Esophagus muscularis mucosa (tissue), 4 donors: ENCODE measurements around the gene LMNA. TPM values are rescaled to one million over a fixed set of nuclear protein-coding genes. Genes with fewer than 3 reads are reported as not detected.
"Not testable (repeated sequence)": the region's sequence is repeated elsewhere in the genome, so short reads cannot be mapped to it uniquely, and the experiment has no call there.

Experiments
- DNase-seq: peaks from one replicate; pipeline ENCODE4 v3.0.0-alpha.2; 2017; ENCODE audit errors: extremely low spot score
- H3K27ac ChIP-seq, 4 donors: fragments of 200-600 bp; sonication (generic); replicated peaks in 1 of 4; 1 replicate in 3 of 4; 2 replicates in 1 of 4; pipeline ENCODE4 v1.5.1; 2016 to 2019; ENCODE audit warnings: mild to moderate bottlenecking in 1 of 4
- H3K27me3 ChIP-seq, 4 donors: fragments of 200-600 bp; sonication (generic); one replicate each; pipeline versions ENCODE4 v1.5.1 to v1.6.0; 2016 to 2019
- H3K36me3 ChIP-seq, 4 donors: fragments of 200-600 bp; sonication (generic); one replicate each; pipeline ENCODE4 v1.5.1; 2016 to 2019
- H3K4me1 ChIP-seq, 4 donors: fragments of 200-600 bp; sonication (generic); one replicate each; pipeline ENCODE4 v1.5.1; 2016 to 2019
- H3K4me3 ChIP-seq, 4 donors: fragments of 200-600 bp; sonication (generic); 1 replicate in 2 of 4; 2 replicates in 2 of 4; pipeline ENCODE4 v1.5.1; 2016 to 2019; ENCODE audit warnings: mild to moderate bottlenecking in 4 of 4, moderate library complexity in 1 of 4
- H3K9me3 ChIP-seq, 4 donors: fragments of 200-600 bp; sonication (generic); 1 replicate in 3 of 4; 2 replicates in 1 of 4; pipeline ENCODE4 v1.5.1; 2016 to 2019
- EP300 ChIP-seq: sonication (generic); formaldehyde crosslinking; IDR thresholded peaks from one replicate; pipeline ENCODE4 v1.6.1; 2017; ENCODE audit warnings: antibody characterized with exemption
- POLR2A ChIP-seq: fragments of 450-650 bp; IDR thresholded peaks from one replicate; pipeline ENCODE4 v1.6.1; 2017; ENCODE audit warnings: antibody characterized with exemption, moderate library complexity, mild to moderate bottlenecking, low read depth
- POLR2AphosphoS5 ChIP-seq, 2 donors: sonication (generic); formaldehyde crosslinking; IDR thresholded peaks; one replicate each; pipeline ENCODE4 v1.6.1; 2017; ENCODE audit warnings: antibody characterized with exemption in 2 of 2
- WGBS: methylation state at CpG from one replicate; pipeline ENCODE4 v1.1.5; 2018; 5-methylcytosine and 5-hydroxymethylcytosine counted together
- intact Hi-C: fragments of 100-400 bp; cut with DNase I; formaldehyde crosslinking; loops from one replicate; pipeline ENCODE4 v1.15.1; 2023
- total RNA-seq, 4 donors: library from RNA; depleted of rRNA; stranded (reverse); fragments of >200 nt; gene quantifications; one replicate each; pipeline versions ENCODE4 v1.1.0 to v1.2.1, GENCODE V29; 2016
- TF ChIP-seq, protein P1 (sequence below), 3 experiments: fragments of 200-600 bp in 2 of 3; fragments of 450-650 bp in 1 of 3; sonication (generic) in 2 of 3; IDR thresholded peaks; one replicate each; pipeline ENCODE4 v1.5.1; 2017 to 2019; ENCODE audit warnings: antibody characterized with exemption in 3 of 3, mild to moderate bottlenecking in 2 of 3, moderate library complexity in 1 of 3

LMNA gene
- total RNA-seq, 4 donors from 2014 or later, result 311 to 589 (median 380) TPM

DNA sequence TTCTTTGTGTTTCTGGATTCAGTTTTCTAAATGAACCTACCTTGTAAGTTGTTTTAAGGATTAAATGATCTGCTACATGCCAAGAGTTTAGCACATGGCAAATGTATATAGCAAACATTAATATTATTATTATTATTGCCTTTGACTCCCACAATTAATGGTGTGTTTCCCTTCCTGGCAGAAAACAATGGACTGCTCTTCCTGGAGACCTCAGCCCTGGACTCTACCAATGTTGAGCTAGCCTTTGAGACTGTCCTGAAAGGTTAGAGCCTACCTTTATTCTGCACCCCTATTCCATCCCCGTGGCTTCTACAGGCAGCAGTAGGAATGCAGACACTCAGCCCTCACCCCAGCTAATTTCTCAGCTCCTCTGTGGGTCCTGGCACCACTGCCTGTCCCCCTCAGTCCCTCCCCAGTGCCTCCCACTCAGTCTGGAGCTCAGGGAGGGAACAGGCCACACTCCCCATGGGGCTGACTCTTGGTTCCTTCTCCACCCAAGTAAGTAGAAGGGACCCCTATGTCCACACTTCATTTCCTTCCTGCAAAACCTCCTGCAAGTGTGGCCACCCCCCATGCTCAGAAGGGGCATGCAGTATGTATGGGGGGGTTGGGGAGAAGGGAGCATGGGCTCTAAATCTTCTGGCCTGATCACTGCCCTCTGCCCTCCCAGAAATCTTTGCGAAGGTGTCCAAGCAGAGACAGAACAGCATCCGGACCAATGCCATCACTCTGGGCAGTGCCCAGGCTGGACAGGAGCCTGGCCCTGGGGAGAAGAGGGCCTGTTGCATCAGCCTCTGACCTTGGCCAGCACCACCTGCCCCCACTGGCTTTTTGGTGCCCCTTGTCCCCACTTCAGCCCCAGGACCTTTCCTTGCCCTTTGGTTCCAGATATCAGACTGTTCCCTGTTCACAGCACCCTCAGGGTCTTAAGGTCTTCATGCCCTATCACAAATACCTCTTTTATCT lies 44.7 kb upstream of the LMNA start:
- intact Hi-C loops, result no loop called here
- H3K4me1 ChIP-seq, result peaks cover 0 to 3% (median 0%) of the 10 kb centered on the region in 4 donors
- no peaks in the 10 kb centered on the region for H3K36me3 ChIP-seq
- 88% methylated on average over 3 of the region's 3 CpGs for WGBS
- no peak overlapping the region for H3K27ac ChIP-seq
- no peak overlapping the region for H3K4me3 ChIP-seq
- no peak for TF ChIP-seq POLR2AphosphoS5 (IDR thresholded peaks at IDR 0.05)
- TF ChIP-seq, protein P1, sequence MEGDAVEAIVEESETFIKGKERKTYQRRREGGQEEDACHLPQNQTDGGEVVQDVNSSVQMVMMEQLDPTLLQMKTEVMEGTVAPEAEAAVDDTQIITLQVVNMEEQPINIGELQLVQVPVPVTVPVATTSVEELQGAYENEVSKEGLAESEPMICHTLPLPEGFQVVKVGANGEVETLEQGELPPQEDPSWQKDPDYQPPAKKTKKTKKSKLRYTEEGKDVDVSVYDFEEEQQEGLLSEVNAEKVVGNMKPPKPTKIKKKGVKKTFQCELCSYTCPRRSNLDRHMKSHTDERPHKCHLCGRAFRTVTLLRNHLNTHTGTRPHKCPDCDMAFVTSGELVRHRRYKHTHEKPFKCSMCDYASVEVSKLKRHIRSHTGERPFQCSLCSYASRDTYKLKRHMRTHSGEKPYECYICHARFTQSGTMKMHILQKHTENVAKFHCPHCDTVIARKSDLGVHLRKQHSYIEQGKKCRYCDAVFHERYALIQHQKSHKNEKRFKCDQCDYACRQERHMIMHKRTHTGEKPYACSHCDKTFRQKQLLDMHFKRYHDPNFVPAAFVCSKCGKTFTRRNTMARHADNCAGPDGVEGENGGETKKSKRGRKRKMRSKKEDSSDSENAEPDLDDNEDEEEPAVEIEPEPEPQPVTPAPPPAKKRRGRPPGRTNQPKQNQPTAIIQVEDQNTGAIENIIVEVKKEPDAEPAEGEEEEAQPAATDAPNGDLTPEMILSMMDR (IDR thresholded peaks at IDR 0.05), result no peak
- TF ChIP-seq POLR2A, result no peak
- no peak for TF ChIP-seq EP300
- no peaks in the 10 kb centered on the region for H3K9me3 ChIP-seq
- no peak for DNase-seq
- H3K27me3 ChIP-seq, result peaks cover 0 to 17% (median 0%) of the 10 kb centered on the region in 4 donors

DNA sequence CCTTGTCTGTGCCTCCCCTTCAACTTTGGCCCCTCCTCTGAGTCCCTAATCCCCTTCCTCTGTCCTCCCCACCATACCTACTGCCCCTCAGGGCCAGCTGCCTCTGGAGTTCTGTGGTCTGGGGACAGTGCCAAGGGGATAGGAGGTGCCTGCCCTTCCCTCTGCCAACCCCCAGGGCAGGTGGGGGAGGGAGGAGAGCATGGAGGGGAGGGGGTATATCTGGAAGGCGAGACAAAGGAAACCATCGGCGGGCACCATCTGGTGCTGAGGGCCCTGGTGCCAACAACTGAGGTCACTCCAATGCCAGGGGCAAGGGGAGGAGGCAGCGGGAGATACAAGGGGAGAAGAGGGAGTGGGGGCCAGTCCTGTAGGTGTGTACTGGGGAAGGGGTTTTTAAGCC lies 44.0 kb upstream of the LMNA start:
- Histone ChIP-seq H3K4me1 (peaks cover under 1 to 11% (median 5%) of the 10 kb centered on the region in 4 donors), H3K27me3 (peaks cover 0 to 17% (median 0%) of the 10 kb centered on the region in 4 donors), H3K36me3 (no peaks in the 10 kb centered on the region), H3K4me3 (no peak overlapping the region), H3K27ac (no peak overlapping the region), H3K9me3 (no peaks in the 10 kb centered on the region)
- WGBS, result 81% methylated on average over 4 of the region's 4 CpGs
- TF ChIP-seq, protein P1 (IDR thresholded peaks at IDR 0.05), result no peak
- TF ChIP-seq EP300, result no peak
- TF ChIP-seq POLR2AphosphoS5 (IDR thresholded peaks at IDR 0.05), result no peak
- TF ChIP-seq POLR2A, result no peak
- no peak for DNase-seq
- intact Hi-C loops, result no loop called here

GRCh38 chr1:156071332-156071816 lies 43.1 kb upstream of the LMNA start:
- 85% methylated on average over 7 of the region's 7 CpGs for WGBS
- intact Hi-C loops, H3K27ac ChIP-seq, H3K36me3 ChIP-seq, H3K4me3 ChIP-seq, DNase-seq, H3K9me3 ChIP-seq: not testable (repeated sequence)
- peaks cover 9 to 19% (median 12%) of the 10 kb centered on the region in 4 donors for H3K4me1 ChIP-seq
- H3K27me3 ChIP-seq, result peaks cover 0 to 17% (median 0%) of the 10 kb centered on the region in 4 donors

DNA sequence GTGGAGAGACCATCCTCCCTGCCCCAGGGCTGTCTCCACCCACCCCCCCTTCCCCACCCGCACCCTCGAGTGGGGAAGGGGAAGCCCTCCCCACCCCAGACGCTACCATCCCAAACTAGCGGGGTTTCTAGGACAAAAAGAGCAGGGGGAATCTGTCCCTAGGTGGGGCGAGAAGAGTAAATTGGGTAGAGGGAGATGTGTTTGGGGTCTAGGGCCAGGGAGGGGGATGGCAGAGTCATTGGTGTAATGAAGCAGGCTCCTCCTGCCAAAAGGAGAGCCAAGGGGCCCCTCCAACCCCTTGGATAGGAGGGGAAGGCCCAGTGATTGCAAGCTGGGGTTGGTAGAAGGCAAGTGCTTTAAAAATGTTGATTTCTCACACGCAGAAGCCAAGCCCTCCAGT lies 42.3 kb upstream of the LMNA start:
- Histone ChIP-seq H3K27ac (no peak overlapping the region), H3K4me3 (no peak overlapping the region), H3K9me3 (no peaks in the 10 kb centered on the region), H3K36me3 (no peaks in the 10 kb centered on the region), H3K4me1 (peaks cover 9 to 24% (median 17%) of the 10 kb centered on the region in 4 donors), H3K27me3 (peaks cover 0 to 17% (median 0%) of the 10 kb centered on the region in 4 donors)
- TF ChIP-seq, protein P1 (IDR thresholded peaks at IDR 0.05), result no peak
- TF ChIP-seq POLR2AphosphoS5 (IDR thresholded peaks at IDR 0.05), result no peak
- TF ChIP-seq EP300, result no peak
- TF ChIP-seq POLR2A, result no peak
- DNase-seq, result no peak
- 63% methylated on average over 6 of the region's 6 CpGs for WGBS
- intact Hi-C loops, result no loop called here

GRCh38 chr1:156073110-156073687 lies 41.3 kb upstream of the LMNA start:
- Histone ChIP-seq H3K27ac (no peak overlapping the region), H3K36me3 (no peaks in the 10 kb centered on the region), H3K9me3 (no peaks in the 10 kb centered on the region), H3K27me3 (peaks cover 0 to 17% (median 0%) of the 10 kb centered on the region in 4 donors), H3K4me1 (peaks cover 9 to 25% (median 17%) of the 10 kb centered on the region in 4 donors), H3K4me3 (no peak overlapping the region)
- no peak for TF ChIP-seq POLR2AphosphoS5 (IDR thresholded peaks at IDR 0.05)
- no peak for TF ChIP-seq EP300
- no peak for TF ChIP-seq POLR2A
- TF ChIP-seq, protein P1 (IDR thresholded peaks at IDR 0.05), result no peak
- no peak for DNase-seq
- 50% methylated on average over 1 of the region's 1 CpG for WGBS
- intact Hi-C loops, result no loop called here
